ENCODE measurements around the gene ZNF423. TPM values are rescaled to one million over a fixed set of nuclear protein-coding genes. Genes with fewer than 3 reads are reported as not detected.

The ZNF423 gene
- total RNA-seq, 4 donors from 2014 or later, result 0.67 to 3.7 (median 2.2) TPM

DNA sequence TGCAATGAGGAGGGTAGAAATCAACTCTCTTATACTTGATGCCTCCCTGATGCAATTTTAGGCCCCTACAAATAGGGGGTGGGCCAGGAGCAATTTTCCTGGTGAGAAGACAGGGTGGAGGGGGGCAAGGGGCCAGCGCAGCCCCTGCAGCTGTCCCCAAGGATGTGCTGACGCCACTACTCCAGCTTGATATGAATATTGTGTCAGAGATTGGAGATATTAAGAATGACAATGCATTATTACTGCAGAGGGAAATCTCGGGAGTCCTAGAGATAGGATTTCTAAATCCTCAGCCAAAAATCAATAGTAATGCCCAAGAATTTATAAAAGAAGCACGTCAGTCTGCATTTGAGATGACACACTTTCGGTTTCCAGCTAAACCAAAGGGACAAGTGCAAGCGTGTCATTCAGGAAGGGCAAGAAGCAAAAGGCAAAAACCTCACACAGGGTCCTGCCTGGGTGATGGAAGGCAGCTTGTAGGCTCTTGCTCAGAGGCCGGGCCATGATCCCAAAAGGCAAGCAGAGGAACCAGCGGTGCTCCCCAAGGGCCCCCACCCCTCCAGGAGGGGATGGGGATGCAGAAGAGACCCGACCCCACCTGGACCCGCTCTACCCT lies 303.5 kb downstream of the ZNF423 start:
- DNase-seq (ENCODE audit: low spot score in 2 of 2), result no peak
- 55 to 60% methylated on average over 10 of the region's 10 CpGs for WGBS, 2 donors
- H3K4me3 ChIP-seq (ENCODE audit: low read depth, poor library complexity, severe bottlenecking), result no peak overlapping the region
- TF ChIP-seq, protein P1, sequence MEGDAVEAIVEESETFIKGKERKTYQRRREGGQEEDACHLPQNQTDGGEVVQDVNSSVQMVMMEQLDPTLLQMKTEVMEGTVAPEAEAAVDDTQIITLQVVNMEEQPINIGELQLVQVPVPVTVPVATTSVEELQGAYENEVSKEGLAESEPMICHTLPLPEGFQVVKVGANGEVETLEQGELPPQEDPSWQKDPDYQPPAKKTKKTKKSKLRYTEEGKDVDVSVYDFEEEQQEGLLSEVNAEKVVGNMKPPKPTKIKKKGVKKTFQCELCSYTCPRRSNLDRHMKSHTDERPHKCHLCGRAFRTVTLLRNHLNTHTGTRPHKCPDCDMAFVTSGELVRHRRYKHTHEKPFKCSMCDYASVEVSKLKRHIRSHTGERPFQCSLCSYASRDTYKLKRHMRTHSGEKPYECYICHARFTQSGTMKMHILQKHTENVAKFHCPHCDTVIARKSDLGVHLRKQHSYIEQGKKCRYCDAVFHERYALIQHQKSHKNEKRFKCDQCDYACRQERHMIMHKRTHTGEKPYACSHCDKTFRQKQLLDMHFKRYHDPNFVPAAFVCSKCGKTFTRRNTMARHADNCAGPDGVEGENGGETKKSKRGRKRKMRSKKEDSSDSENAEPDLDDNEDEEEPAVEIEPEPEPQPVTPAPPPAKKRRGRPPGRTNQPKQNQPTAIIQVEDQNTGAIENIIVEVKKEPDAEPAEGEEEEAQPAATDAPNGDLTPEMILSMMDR (IDR thresholded peaks at IDR 0.05), result no peak
- TF ChIP-seq POLR2A (IDR thresholded peaks at IDR 0.05), result no peak
- intact Hi-C loops (cut with DNase I; ENCODE audit: low total_unique reads), result no loop called here

DNA sequence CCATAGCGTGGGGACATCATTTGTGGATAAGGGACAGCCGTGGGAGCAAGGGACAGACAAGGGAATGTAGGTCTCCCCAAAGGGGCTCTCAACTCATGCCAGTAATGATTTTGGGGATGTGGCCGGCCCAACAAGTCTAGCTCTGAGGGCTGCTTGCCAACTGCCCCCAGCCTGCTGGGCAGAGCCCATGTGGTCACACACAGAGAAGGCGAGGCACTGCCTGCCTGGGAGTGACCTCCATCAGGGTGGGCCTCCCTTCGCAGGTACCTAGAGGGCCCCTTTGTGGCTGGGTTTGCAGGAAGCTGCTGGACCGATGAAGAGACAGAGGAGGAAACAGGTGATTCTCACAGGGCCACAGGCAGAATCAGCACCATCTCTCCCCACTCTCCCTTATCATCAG lies 305.2 kb downstream of the ZNF423 start:
- intact Hi-C loops (cut with DNase I; ENCODE audit: low total_unique reads), result no loop called here
- no peak for DNase-seq (ENCODE audit: low spot score in 2 of 2)
- TF ChIP-seq, protein P1 (IDR thresholded peaks at IDR 0.05), result no peak
- no peak for TF ChIP-seq POLR2A (IDR thresholded peaks at IDR 0.05)
- H3K4me3 ChIP-seq (ENCODE audit: low read depth, poor library complexity, severe bottlenecking), result no peak overlapping the region
- WGBS, 2 donors, result 89 to 93% methylated on average over 5 to 6 of the region's 6 CpGs

GRCh38 chr16:49550140-49550539 lies 305.8 kb downstream of the ZNF423 start:
- WGBS, 2 donors, result 73 to 75% methylated on average over 5 of the region's 5 CpGs
- TF ChIP-seq, protein P1 (IDR thresholded peaks at IDR 0.05), result no peak
- TF ChIP-seq POLR2A (IDR thresholded peaks at IDR 0.05), result no peak
- intact Hi-C loops (cut with DNase I; ENCODE audit: low total_unique reads), result no loop called here
- H3K4me3 ChIP-seq (ENCODE audit: low read depth, poor library complexity, severe bottlenecking), result no peak overlapping the region
- DNase-seq (ENCODE audit: low spot score in 2 of 2), result no peak

DNA sequence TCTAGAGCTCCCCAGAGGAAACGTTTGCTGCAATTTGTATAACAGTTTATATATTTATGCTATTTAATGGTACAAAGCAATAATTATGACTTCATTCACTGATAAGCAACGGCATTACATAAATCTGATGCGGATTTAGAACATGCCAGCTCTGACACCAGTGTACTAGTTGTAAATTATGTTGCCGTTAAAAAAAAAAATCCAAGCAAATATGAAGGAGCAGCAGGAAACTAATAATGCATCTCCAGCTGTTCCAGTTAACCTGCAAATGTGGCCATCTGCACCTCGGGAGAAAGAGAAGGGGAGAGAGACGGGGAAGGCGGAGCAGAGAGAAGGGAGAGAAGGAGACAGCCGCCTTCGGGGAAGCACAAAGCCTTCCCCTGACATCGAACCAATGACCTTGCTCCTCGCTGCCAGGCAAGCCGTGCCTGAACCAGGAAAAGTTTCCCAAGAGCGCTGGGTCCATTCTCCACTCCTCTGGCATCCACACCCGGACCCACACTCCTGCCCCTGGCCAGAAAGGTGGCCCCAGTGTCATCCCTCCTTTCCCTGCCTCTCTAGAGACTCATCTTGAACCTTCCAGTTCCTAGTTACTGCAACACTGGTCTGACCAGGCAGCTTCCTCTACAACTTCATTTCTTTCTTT lies 307.5 kb downstream of the ZNF423 start:
- DNase-seq (ENCODE audit: low spot score in 2 of 2), result no peak
- WGBS, 2 donors, result 61 to 62% methylated on average over 14 of the region's 14 CpGs
- no peak overlapping the region for H3K4me3 ChIP-seq (ENCODE audit: low read depth, poor library complexity, severe bottlenecking)
- intact Hi-C loops (cut with DNase I; ENCODE audit: low total_unique reads), result no loop called here
- TF ChIP-seq, protein P1 (IDR thresholded peaks at IDR 0.05), result no peak
- no peak for TF ChIP-seq POLR2A (IDR thresholded peaks at IDR 0.05)

GRCh38 chr16:49547448-49547847 lies 308.5 kb downstream of the ZNF423 start:
- no peak for TF ChIP-seq POLR2A (IDR thresholded peaks at IDR 0.05)
- TF ChIP-seq, protein P1 (IDR thresholded peaks at IDR 0.05), result no peak
- WGBS, 2 donors, result 83 to 84% methylated on average over 9 of the region's 9 CpGs
- intact Hi-C loops (cut with DNase I; ENCODE audit: low total_unique reads), result no loop called here
- no peak for DNase-seq (ENCODE audit: low spot score in 2 of 2)
- no peak overlapping the region for H3K4me3 ChIP-seq (ENCODE audit: low read depth, poor library complexity, severe bottlenecking)

Measured in lower leg skin (tissue), 4 donors.